Osteoblast (primary cell): ENCODE measurements around the gene RAVER2. TPM values are rescaled to one million over a fixed set of nuclear protein-coding genes. Genes with fewer than 3 reads are reported as not detected.

Experiments
- DNase-seq: peaks from one replicate; pipeline ENCODE4 v3.0.0; 2011; ENCODE audit warnings: low spot score, mixed read lengths; ENCODE audit not compliant: insufficient read length; ENCODE audit errors: missing footprints
- H2AFZ ChIP-seq: 2 replicates; pipeline ENCODE4 v1.6.0; 2011; ENCODE audit warnings: mild to moderate bottlenecking, low read length
- H3K27ac ChIP-seq: 2 replicates; pipeline ENCODE4 v1.5.1; 2011; ENCODE audit warnings: mild to moderate bottlenecking, low read depth, low read length, moderate library complexity
- H3K27me3 ChIP-seq: 2 replicates; pipeline ENCODE4 v1.6.0; 2012; ENCODE audit warnings: mild to moderate bottlenecking, control low read depth, inconsistent platforms, low read length, moderate library complexity; ENCODE audit not compliant: insufficient read depth
- H3K36me3 ChIP-seq: 2 replicates; pipeline ENCODE4 v1.5.1; 2011; ENCODE audit warnings: mild to moderate bottlenecking, low read length, control low read depth, moderate library complexity; ENCODE audit not compliant: insufficient read depth
- H3K4me1 ChIP-seq: 2 replicates; pipeline ENCODE4 v1.5.1; 2011; ENCODE audit warnings: mild to moderate bottlenecking, low read length, control low read depth, moderate library complexity; ENCODE audit not compliant: insufficient read depth
- H3K4me2 ChIP-seq: 2 replicates; pipeline ENCODE4 v1.6.0; 2011; ENCODE audit warnings: mild to moderate bottlenecking, low read length; ENCODE audit not compliant: insufficient read depth
- H3K4me3 ChIP-seq: fragments of 200-600 bp; sonication (generic); 3 replicates; pipeline ENCODE4 v1.5.1; 2012; ENCODE audit warnings: mild to moderate bottlenecking, low read length, inconsistent platforms; ENCODE audit not compliant: insufficient read depth
- H3K79me2 ChIP-seq: 2 replicates; pipeline ENCODE4 v1.6.0; 2012; ENCODE audit warnings: mild to moderate bottlenecking, low read length, control low read depth, inconsistent platforms; ENCODE audit not compliant: insufficient read depth
- H3K9me3 ChIP-seq: 2 replicates; pipeline ENCODE4 v1.5.1; 2011; ENCODE audit warnings: low read depth, low read length, control low read depth
- H4K20me1 ChIP-seq: 2 replicates; pipeline ENCODE4 v1.6.0; 2012; ENCODE audit warnings: mild to moderate bottlenecking, low read length, control low read depth; ENCODE audit not compliant: insufficient read depth
- CTCF ChIP-seq: IDR thresholded peaks from 2 replicates; pipeline ENCODE4 v1.5.1; 2011; ENCODE audit warnings: mild to moderate bottlenecking, low read depth, low read length, moderate library complexity; ENCODE audit errors: extremely low read depth
- total RNA-seq: library from RNA; depleted of rRNA; stranded (reverse); fragments of >200 nt; gene quantifications from 2 replicates; pipeline ENCODE4 v1.2.3, GENCODE V29; 2012

RAVER2 gene
- total RNA-seq, 1 donor, result 17.4 TPM

GRCh38 chr1:64829411-64830029, 84.6 kb downstream of the RAVER2 start:
- Histone ChIP-seq H3K4me3 (no peak overlapping the region), H3K36me3 (peaks cover 33% of the 10 kb centered on the region), H3K9me3 (no peaks in the 10 kb centered on the region), H3K27ac (no peak overlapping the region), H3K79me2 (no peaks in the 10 kb centered on the region), H4K20me1 (no peaks in the 10 kb centered on the region), H3K4me2 (no peak overlapping the region), H3K4me1 (no peaks in the 10 kb centered on the region), H3K27me3 (no peaks in the 10 kb centered on the region), H2AFZ (no peak overlapping the region)
- TF ChIP-seq CTCF, result no peak
- no peak for DNase-seq

GRCh38 chr1:64830030-64830651, 85.3 kb downstream of the RAVER2 start:
- Histone ChIP-seq H3K4me1 (peaks cover 4% of the 10 kb centered on the region), H3K36me3 (peaks cover 36% of the 10 kb centered on the region), H3K4me3 (no peak overlapping the region), H2AFZ (no peak overlapping the region), H3K27me3 (no peaks in the 10 kb centered on the region), H3K27ac (no peak overlapping the region), H3K79me2 (no peaks in the 10 kb centered on the region), H3K9me3 (no peaks in the 10 kb centered on the region), H4K20me1 (no peaks in the 10 kb centered on the region), H3K4me2 (no peak overlapping the region)
- no peak for DNase-seq
- TF ChIP-seq CTCF, result no peak

GRCh38 chr1:64834734-64835133, 89.9 kb downstream of the RAVER2 start:
- no peaks in the 10 kb centered on the region for H4K20me1 ChIP-seq
- peak overlapping the region; percentile 31 for H3K27ac ChIP-seq
- H3K79me2 ChIP-seq, result no peaks in the 10 kb centered on the region
- H3K4me2 ChIP-seq, result no peak overlapping the region
- peaks cover 74% of the 10 kb centered on the region for H3K36me3 ChIP-seq
- DNase-seq, result no peak
- H3K4me3 ChIP-seq, result no peak overlapping the region
- H3K4me1 ChIP-seq, result peaks cover 5% of the 10 kb centered on the region
- H3K27me3 ChIP-seq, result no peaks in the 10 kb centered on the region
- no peak overlapping the region for H2AFZ ChIP-seq
- TF ChIP-seq CTCF, result no peak
- H3K9me3 ChIP-seq, result no peaks in the 10 kb centered on the region

GRCh38 chr1:64836802-64837201, 91.9 kb downstream of the RAVER2 start:
- no peaks in the 10 kb centered on the region for H3K27me3 ChIP-seq
- no peaks in the 10 kb centered on the region for H4K20me1 ChIP-seq
- DNase-seq, result no peak
- TF ChIP-seq CTCF, result no peak
- no peak overlapping the region for H3K4me3 ChIP-seq
- peaks cover 5% of the 10 kb centered on the region for H3K4me1 ChIP-seq
- no peak overlapping the region for H3K4me2 ChIP-seq
- no peak overlapping the region for H3K27ac ChIP-seq
- no peaks in the 10 kb centered on the region for H3K9me3 ChIP-seq
- H2AFZ ChIP-seq, result no peak overlapping the region
- no peaks in the 10 kb centered on the region for H3K79me2 ChIP-seq
- peaks cover 85% of the 10 kb centered on the region for H3K36me3 ChIP-seq
